GM12878 (cell line): Measurements from ENCODE around the gene ABCF3.

Experiments used
- BHLHE40 ChIP-seq, 2 experiments: fragments of 450-650 bp in 1 of 2; IDR thresholded peaks; 2 replicates each; pipeline ENCODE4 v1.6.1; 2011 to 2017; ENCODE audit warnings: low read depth in 2 of 2, borderline replicate concordance in 1 of 2, improper control_type of control experiment in 1 of 2, low read length in 1 of 2, mild to moderate bottlenecking in 1 of 2
- CHD2 ChIP-seq: IDR thresholded peaks from 2 replicates; pipeline ENCODE4 v1.6.1; 2011; ENCODE audit warnings: low read depth, low read length, improper control_type of control experiment, borderline replicate concordance
- EP300 ChIP-seq, 2 experiments: fragments of 150-350 bp in 1 of 2; IDR thresholded peaks; 2 replicates each; pipeline ENCODE4 v1.6.1; 2011 to 2012; ENCODE audit warnings: low read depth in 2 of 2, low read length in 2 of 2, borderline replicate concordance in 1 of 2, improper control_type of control experiment in 1 of 2, inconsistent platforms in 1 of 2; ENCODE audit not compliant: control insufficient read depth in 1 of 2
- EZH2 ChIP-seq: IDR thresholded peaks from 2 replicates; pipeline ENCODE4 v1.6.1; 2012; ENCODE audit warnings: low read depth, mild to moderate bottlenecking, control low read depth, inconsistent platforms, low read length, borderline replicate concordance; ENCODE audit not compliant: control insufficient read depth
- FOS ChIP-seq: IDR thresholded peaks from 3 replicates; pipeline ENCODE4 v1.6.1; 2011; ENCODE audit warnings: borderline replicate concordance; ENCODE audit not compliant: insufficient read length; ENCODE audit errors: extremely low read depth
- JUND ChIP-seq: IDR thresholded peaks from 2 replicates; pipeline ENCODE4 v1.6.1; 2012; ENCODE audit warnings: low read depth, mild to moderate bottlenecking, low read length, improper control_type of control experiment, moderate library complexity
- MYC ChIP-seq: IDR thresholded peaks from 2 replicates; pipeline ENCODE4 v1.6.1; 2011; ENCODE audit warnings: mild to moderate bottlenecking, low read length, moderate library complexity, inconsistent platforms; ENCODE audit not compliant: insufficient read depth, insufficient replicate concordance, insufficient read length, severe bottlenecking
- NRF1 ChIP-seq: conservative IDR thresholded peaks from 2 replicates; pipeline ENCODE4 v1.6.1; 2011; ENCODE audit warnings: mild to moderate bottlenecking, low read depth, low read length, improper control_type of control experiment
- POLR2A ChIP-seq: IDR thresholded peaks from 2 replicates; pipeline ENCODE4 v1.6.1; 2011; ENCODE audit warnings: low read depth, mild to moderate bottlenecking, low read length
- POLR2AphosphoS5 ChIP-seq: IDR thresholded peaks from 2 replicates; pipeline ENCODE4 v1.6.1; 2011; ENCODE audit warnings: mild to moderate bottlenecking, low read length, inconsistent platforms
- TCF12 ChIP-seq: IDR thresholded peaks from 2 replicates; pipeline ENCODE4 v1.6.1; 2011; ENCODE audit warnings: low read depth, mild to moderate bottlenecking, low read length
- TF ChIP-seq, protein P1 (sequence below): IDR thresholded peaks from 2 replicates; pipeline ENCODE4 v1.6.1; 2011; ENCODE audit warnings: low read depth, mild to moderate bottlenecking, low read length, moderate library complexity, borderline replicate concordance; ENCODE audit errors: extremely low read depth
- TF ChIP-seq, protein P2 (sequence below), 3 experiments: IDR thresholded peaks in 2 of 3; conservative IDR thresholded peaks in 1 of 3; 2 replicates each; pipeline ENCODE4 v1.5.1; 2011; ENCODE audit warnings: low read depth in 3 of 3, low read length in 3 of 3, mild to moderate bottlenecking in 3 of 3, control low read depth in 2 of 3, moderate library complexity in 2 of 3, inconsistent platforms in 1 of 3, mixed read lengths in 1 of 3; ENCODE audit not compliant: control insufficient read depth in 2 of 3, insufficient read depth in 1 of 3; ENCODE audit errors: extremely low read depth in 1 of 3
- TF ChIP-seq, protein P3 (sequence below): IDR thresholded peaks from 2 replicates; pipeline ENCODE4 v1.6.1; 2012; ENCODE audit warnings: low read length, inconsistent platforms

DNA sequence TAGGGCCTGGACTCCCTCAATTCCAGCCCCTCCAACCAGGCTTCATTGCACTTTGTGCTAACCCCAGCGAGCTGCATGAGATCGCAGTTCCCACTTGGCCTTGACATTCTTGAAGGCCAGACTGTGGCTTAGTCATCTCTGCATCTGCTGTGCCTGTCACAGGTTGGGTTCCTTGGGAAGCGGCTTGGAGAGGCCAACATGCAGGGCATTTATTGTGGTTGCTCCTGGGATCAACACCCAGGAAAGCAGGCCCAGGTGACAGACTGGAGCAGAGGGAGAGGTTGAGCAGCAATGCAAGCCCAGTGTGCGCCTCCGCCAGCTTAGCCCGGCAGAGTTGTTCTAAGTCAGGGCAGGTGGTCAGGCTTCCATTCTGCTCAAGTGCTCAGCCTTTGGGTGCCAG, 10.5 kb downstream of the ABCF3 start:
- TF ChIP-seq EZH2 = no peak
- TF ChIP-seq, protein P1, sequence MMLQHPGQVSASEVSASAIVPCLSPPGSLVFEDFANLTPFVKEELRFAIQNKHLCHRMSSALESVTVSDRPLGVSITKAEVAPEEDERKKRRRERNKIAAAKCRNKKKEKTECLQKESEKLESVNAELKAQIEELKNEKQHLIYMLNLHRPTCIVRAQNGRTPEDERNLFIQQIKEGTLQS = no peak
- TF ChIP-seq CHD2 = no peak
- TF ChIP-seq, protein P2, sequence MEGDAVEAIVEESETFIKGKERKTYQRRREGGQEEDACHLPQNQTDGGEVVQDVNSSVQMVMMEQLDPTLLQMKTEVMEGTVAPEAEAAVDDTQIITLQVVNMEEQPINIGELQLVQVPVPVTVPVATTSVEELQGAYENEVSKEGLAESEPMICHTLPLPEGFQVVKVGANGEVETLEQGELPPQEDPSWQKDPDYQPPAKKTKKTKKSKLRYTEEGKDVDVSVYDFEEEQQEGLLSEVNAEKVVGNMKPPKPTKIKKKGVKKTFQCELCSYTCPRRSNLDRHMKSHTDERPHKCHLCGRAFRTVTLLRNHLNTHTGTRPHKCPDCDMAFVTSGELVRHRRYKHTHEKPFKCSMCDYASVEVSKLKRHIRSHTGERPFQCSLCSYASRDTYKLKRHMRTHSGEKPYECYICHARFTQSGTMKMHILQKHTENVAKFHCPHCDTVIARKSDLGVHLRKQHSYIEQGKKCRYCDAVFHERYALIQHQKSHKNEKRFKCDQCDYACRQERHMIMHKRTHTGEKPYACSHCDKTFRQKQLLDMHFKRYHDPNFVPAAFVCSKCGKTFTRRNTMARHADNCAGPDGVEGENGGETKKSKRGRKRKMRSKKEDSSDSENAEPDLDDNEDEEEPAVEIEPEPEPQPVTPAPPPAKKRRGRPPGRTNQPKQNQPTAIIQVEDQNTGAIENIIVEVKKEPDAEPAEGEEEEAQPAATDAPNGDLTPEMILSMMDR (IDR thresholded peaks at IDR 0.05 in 2 of 3, conservative IDR thresholded peaks at IDR 0.05 in 1 of 3; ENCODE audit: control insufficient read depth in 2 of 3, extremely low read depth in 1 of 3, insufficient read depth in 1 of 3, low read depth in 3 of 3, low read length in 3 of 3) = no peak
- TF ChIP-seq, protein P3, sequence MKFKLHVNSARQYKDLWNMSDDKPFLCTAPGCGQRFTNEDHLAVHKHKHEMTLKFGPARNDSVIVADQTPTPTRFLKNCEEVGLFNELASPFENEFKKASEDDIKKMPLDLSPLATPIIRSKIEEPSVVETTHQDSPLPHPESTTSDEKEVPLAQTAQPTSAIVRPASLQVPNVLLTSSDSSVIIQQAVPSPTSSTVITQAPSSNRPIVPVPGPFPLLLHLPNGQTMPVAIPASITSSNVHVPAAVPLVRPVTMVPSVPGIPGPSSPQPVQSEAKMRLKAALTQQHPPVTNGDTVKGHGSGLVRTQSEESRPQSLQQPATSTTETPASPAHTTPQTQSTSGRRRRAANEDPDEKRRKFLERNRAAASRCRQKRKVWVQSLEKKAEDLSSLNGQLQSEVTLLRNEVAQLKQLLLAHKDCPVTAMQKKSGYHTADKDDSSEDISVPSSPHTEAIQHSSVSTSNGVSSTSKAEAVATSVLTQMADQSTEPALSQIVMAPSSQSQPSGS = no peak
- no peak for TF ChIP-seq TCF12
- no peak for TF ChIP-seq POLR2A
- no peak for TF ChIP-seq MYC
- TF ChIP-seq FOS = no peak
- TF ChIP-seq EP300 (IDR thresholded peaks at IDR 0.05; ENCODE audit: borderline replicate concordance in 1 of 2, control insufficient read depth in 1 of 2, low read depth in 2 of 2, low read length in 2 of 2) = no peak
- TF ChIP-seq BHLHE40 (IDR thresholded peaks at IDR 0.05; ENCODE audit: borderline replicate concordance in 1 of 2, low read depth in 2 of 2, low read length in 1 of 2) = no peak
- TF ChIP-seq POLR2AphosphoS5 = no peak
- no peak for TF ChIP-seq NRF1
- no peak for TF ChIP-seq JUND
